SK-N-SH (cell line): ENCODE measurements around the gene SLC41A2. TPM values are rescaled to one million over a fixed set of nuclear protein-coding genes. Genes with fewer than 3 reads are reported as not detected.

Experiments
- CTCF ChIA-PET: fragments of 300-600, 350-600 bp; formaldehyde crosslinking; extraction: SDS; loops from one replicate; lab custom pipeline; 2021; lab: Yijun Ruan, JAX
- POLR2A ChIA-PET: fragments of 350-600 bp; sonication (Branson Sonifier 250); formaldehyde crosslinking; extraction: SDS; loops from one replicate; lab custom pipeline; 2020; ENCODE audit warnings: antibody characterized with exemption, inconsistent platforms; lab: Yijun Ruan, JAX
- DNase-seq: peaks from one replicate; pipeline ENCODE4 v3.0.0; 2012
- H2AFZ ChIP-seq: fragments of 200-600 bp; sonication (generic); 2 replicates; pipeline ENCODE4 v1.8.1; 2016; ENCODE audit warnings: antibody characterized with exemption, mild to moderate bottlenecking, low read depth
- H3F3A ChIP-seq: fragments of 200-600 bp; sonication (generic); replicated peaks from 2 replicates; pipeline ENCODE3; 2016; ENCODE audit warnings: antibody characterized with exemption, mild to moderate bottlenecking; ENCODE audit not compliant: insufficient read depth
- H3K27ac ChIP-seq, 2 experiments: fragments of 200-500 bp in 1 of 2; fragments of 200-600 bp in 1 of 2; sonication (Bioruptor generic) in 1 of 2; sonication (generic), shearing (Covaris generic) in 1 of 2; 2 replicates each; pipeline versions ENCODE4 v1.5.1 to v1.6.1; 2014 to 2016; ENCODE audit warnings: low read depth in 2 of 2, inconsistent platforms in 1 of 2, low read length in 1 of 2, mild to moderate bottlenecking in 1 of 2, mixed read lengths in 1 of 2
- H3K27me3 ChIP-seq: fragments of 200-600 bp; sonication (generic), shearing (Covaris generic); 2 replicates; pipeline ENCODE4 v1.6.1; 2016; ENCODE audit warnings: mixed run types; ENCODE audit not compliant: insufficient read depth
- H3K36me3 ChIP-seq, 2 experiments: fragments of 200-500 bp in 1 of 2; fragments of 200-600 bp in 1 of 2; sonication (Bioruptor generic) in 1 of 2; sonication (generic) in 1 of 2; replicated peaks in 1 of 2; 2 replicates each; pipeline versions ENCODE3 to v1.5.1; 2014 to 2016; ENCODE audit warnings: low read length in 1 of 2, mild to moderate bottlenecking in 1 of 2; ENCODE audit not compliant: insufficient read depth in 2 of 2, control insufficient read depth in 1 of 2
- H3K4me1 ChIP-seq, 2 experiments: fragments of 200-500 bp in 1 of 2; fragments of 200-600 bp in 1 of 2; sonication (Bioruptor generic) in 1 of 2; sonication (generic), shearing (Covaris generic) in 1 of 2; 2 replicates each; pipeline versions ENCODE4 v1.5.1 to v1.6.1; 2014 to 2016; ENCODE audit warnings: low read depth in 1 of 2, low read length in 1 of 2, mixed run types in 1 of 2; ENCODE audit not compliant: insufficient read depth in 2 of 2, control insufficient read depth in 1 of 2
- H3K4me2 ChIP-seq: fragments of 200-600 bp; sonication (generic), shearing (Covaris generic); 2 replicates; pipeline ENCODE4 v1.6.1; 2017; ENCODE audit warnings: mixed run types
- H3K4me3 ChIP-seq, 2 experiments: fragments of 200-500 bp in 1 of 2; fragments of 200-600 bp in 1 of 2; sonication (Bioruptor generic) in 1 of 2; sonication (generic), shearing (Covaris generic) in 1 of 2; 2 replicates each; pipeline versions ENCODE4 v1.5.1 to v1.8.1; 2014 to 2016; ENCODE audit warnings: low read depth in 2 of 2, inconsistent platforms in 1 of 2, low read length in 1 of 2, mild to moderate bottlenecking in 1 of 2, mixed read lengths in 1 of 2, moderate library complexity in 1 of 2
- H3K79me2 ChIP-seq: fragments of 200-600 bp; sonication (generic); 2 replicates; pipeline ENCODE4 v1.8.1; 2017; ENCODE audit warnings: mild to moderate bottlenecking; ENCODE audit not compliant: insufficient read depth
- H3K9ac ChIP-seq: fragments of 200-600 bp; sonication (generic); 2 replicates; pipeline ENCODE4 v1.6.1; 2017; ENCODE audit warnings: mixed run types
- H3K9me2 ChIP-seq: fragments of 200-600 bp; sonication (generic); 2 replicates; pipeline ENCODE4 v1.6.1; 2017; ENCODE audit warnings: mixed run types
- H3K9me3 ChIP-seq: fragments of 200-600 bp; sonication (generic); 2 replicates; pipeline ENCODE4 v1.6.1; 2017; ENCODE audit warnings: mixed run types, mild to moderate bottlenecking, moderate library complexity
- H4K20me1 ChIP-seq: fragments of 200-600 bp; sonication (generic); 2 replicates; pipeline ENCODE4 v1.6.1; 2017; ENCODE audit warnings: mild to moderate bottlenecking, mixed run types; ENCODE audit not compliant: insufficient read depth
- CHD2 ChIP-seq: fragments of 150-350 bp; IDR thresholded peaks from 2 replicates; pipeline ENCODE4 v1.6.1; 2018; ENCODE audit warnings: low read length; ENCODE audit not compliant: partially characterized antibody
- ELF1 ChIP-seq: IDR thresholded peaks from 2 replicates; pipeline ENCODE4 v1.4.0; 2012
- EP300 ChIP-seq, 2 experiments: IDR thresholded peaks; 2 replicates each; pipeline versions ENCODE4 v1.4.0 to v1.6.1; 2012; ENCODE audit warnings: borderline replicate concordance in 1 of 2, low read depth in 1 of 2, low read length in 1 of 2
- FOXM1 ChIP-seq: IDR thresholded peaks from 2 replicates; pipeline ENCODE4 v1.4.0; 2012; ENCODE audit warnings: low read depth, mild to moderate bottlenecking
- GABPA ChIP-seq: IDR thresholded peaks from 2 replicates; pipeline ENCODE4 v1.4.0; 2012; ENCODE audit warnings: low read depth, mild to moderate bottlenecking
- GATA2 ChIP-seq: sonication (generic); formaldehyde crosslinking; IDR thresholded peaks from 2 replicates; pipeline ENCODE4 v1.5.0; 2020; ENCODE audit warnings: mild to moderate bottlenecking, missing genetic modification reagents
- JUND ChIP-seq: IDR thresholded peaks from 2 replicates; pipeline ENCODE4 v1.4.0; 2012
- MEF2A ChIP-seq: IDR thresholded peaks from 2 replicates; pipeline ENCODE4 v1.4.0; 2012; ENCODE audit warnings: low read depth, borderline replicate concordance
- MXI1 ChIP-seq: IDR thresholded peaks from 2 replicates; pipeline ENCODE4 v1.6.1; 2012; ENCODE audit warnings: mild to moderate bottlenecking, low read depth, low read length, improper control_type of control experiment
- NFIC ChIP-seq: IDR thresholded peaks from 2 replicates; pipeline ENCODE4 v1.4.0; 2012; ENCODE audit warnings: borderline replicate concordance
- NRF1 ChIP-seq: IDR thresholded peaks from 2 replicates; pipeline ENCODE4 v1.6.1; 2012; ENCODE audit warnings: low read depth, mild to moderate bottlenecking, low read length
- POLR2AphosphoS5 ChIP-seq: IDR thresholded peaks from 2 replicates; pipeline ENCODE4 v1.6.1; 2012; ENCODE audit warnings: low read depth, low read length
- RFX5 ChIP-seq: IDR thresholded peaks from 2 replicates; pipeline ENCODE4 v1.6.1; 2012; ENCODE audit warnings: mild to moderate bottlenecking, improper control_type of control experiment, low read length
- TAF1 ChIP-seq: IDR thresholded peaks from 2 replicates; pipeline ENCODE4 v1.6.1; 2012; ENCODE audit warnings: low read depth, mild to moderate bottlenecking, low read length, moderate library complexity, borderline replicate concordance
- YY1 ChIP-seq: IDR thresholded peaks from 2 replicates; pipeline ENCODE4 v1.4.0; 2012; ENCODE audit warnings: low read depth, mild to moderate bottlenecking
- WGBS: methylation state at CpG from one replicate; pipeline ENCODE4 v1.1.6; 2017; ENCODE audit warnings: low lambda C conversion rate; 5-methylcytosine and 5-hydroxymethylcytosine counted together
- polyA plus RNA-seq, 3 experiments: library from polyadenylated mRNA; depleted of rRNA; stranded (reverse); fragments of >200 nt; gene quantifications; 2 replicates each; pipeline ENCODE4 v1.2.3, GENCODE V29; 2012
- TF ChIP-seq, protein P1 (sequence below): fragments of 150-350 bp; IDR thresholded peaks from 2 replicates; pipeline ENCODE4 v1.6.1; 2017; ENCODE audit warnings: antibody characterized with exemption, low read length, low read depth, borderline replicate concordance
- TF ChIP-seq, protein P2 (sequence below): IDR thresholded peaks from 2 replicates; pipeline ENCODE4 v1.4.0; 2012; ENCODE audit warnings: low read depth

SLC41A2 gene
- polyA plus RNA-seq, 1 of the 3 experiments (the other 2 are of a cell fraction): 1.7 TPM

DNA sequence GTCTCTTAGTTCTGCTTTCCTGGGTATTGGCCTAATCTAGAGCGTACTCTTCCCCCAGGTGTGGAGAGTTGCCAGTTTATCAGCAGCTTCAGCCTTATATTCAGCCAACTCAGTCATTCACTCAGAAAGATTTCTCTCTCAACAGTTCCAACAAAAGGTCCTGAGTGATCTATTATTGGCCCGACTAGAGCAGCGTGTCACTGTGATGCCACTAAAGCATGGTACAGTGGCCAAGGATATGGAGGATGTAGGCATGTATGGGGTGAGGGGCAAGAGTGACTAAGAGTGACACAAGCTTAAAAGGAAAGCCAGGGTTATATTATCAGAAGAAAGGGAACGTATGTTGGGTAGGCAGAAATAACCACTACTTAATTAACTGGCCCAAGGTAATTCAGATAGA lies 32.9 kb upstream of the SLC41A2 start:
- no peaks in the 10 kb centered on the region for H3K27me3 ChIP-seq
- no peak for TF ChIP-seq FOXM1
- TF ChIP-seq GABPA: no peak
- no peak for TF ChIP-seq NFIC
- H2AFZ ChIP-seq: no peak overlapping the region
- H3K4me1 ChIP-seq: peaks cover 0 to 9% of the 10 kb centered on the region in 2 experiments; a peak in 2 of 4 replicates
- ChIA-PET POLR2A (no interaction called here), CTCF (interaction anchor here (1.1 to 3.3 kb wide), 2 partner anchors 71 to 609 kb away, joined by 3 to 9 read pairs; no protein-coding TSS in a partner anchor)
- H3K4me3 ChIP-seq: no peak overlapping the region
- H3K9me3 ChIP-seq: no peaks in the 10 kb centered on the region
- DNase-seq: no peak
- no peak overlapping the region for H3K9ac ChIP-seq
- H3K27ac ChIP-seq: no peak overlapping the region
- no peaks in the 10 kb centered on the region for H3K9me2 ChIP-seq
- no peaks in the 10 kb centered on the region for H4K20me1 ChIP-seq
- no peak overlapping the region for H3K4me2 ChIP-seq
- peaks cover 49 to 74% of the 10 kb centered on the region in 2 experiments for H3K36me3 ChIP-seq
- 91% methylated on average over 4 of the region's 4 CpGs for WGBS
- peaks cover 47% of the 10 kb centered on the region for H3K79me2 ChIP-seq
- no peaks in the 10 kb centered on the region for H3F3A ChIP-seq

DNA sequence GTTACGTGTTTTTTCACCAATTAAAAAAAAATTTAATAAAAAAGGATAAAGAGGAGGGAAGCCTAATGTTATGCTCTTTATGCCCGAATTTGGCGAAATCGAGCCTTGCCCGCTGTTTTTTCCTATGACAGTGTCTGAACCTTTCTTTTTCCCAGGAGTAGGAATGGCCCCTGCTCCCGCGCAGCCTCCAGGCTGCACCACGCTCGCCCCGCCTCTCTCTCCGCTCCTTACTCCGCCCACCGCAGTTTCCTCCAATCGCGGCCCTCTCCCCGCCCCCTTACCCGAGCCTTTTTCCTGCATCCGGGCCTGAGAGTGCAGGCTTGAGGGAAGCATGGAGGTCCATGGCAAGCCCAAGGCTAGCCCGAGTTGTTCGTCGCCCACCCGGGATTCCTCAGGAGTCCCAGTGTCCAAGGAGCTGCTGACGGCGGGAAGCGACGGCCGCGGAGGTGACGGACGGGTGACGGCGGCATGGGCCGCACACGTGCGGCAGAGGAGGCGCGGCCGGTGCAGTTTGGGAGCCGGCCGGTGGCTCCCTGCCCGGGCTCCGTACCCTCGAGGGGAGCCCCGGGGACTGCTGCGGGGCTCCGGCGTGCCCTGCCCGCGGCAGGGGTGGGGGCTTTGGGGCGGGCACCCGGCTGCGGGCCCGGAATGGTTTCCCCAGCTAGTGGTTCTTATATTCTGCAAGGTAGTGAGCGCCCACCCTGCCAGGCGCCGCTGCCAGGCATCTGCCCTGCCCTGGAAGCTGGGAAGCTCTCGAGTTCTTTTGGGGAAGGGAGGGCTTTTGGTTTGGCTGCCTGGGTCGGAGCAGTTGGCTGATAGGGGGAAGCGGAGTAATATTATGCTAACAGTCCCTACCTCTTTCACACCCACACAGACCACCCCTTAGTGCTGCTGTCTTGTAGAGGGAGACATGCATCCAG lies 28.2 kb upstream of the SLC41A2 start, which contains the start of gene NOPCHAP1:
TSS of gene NOPCHAP1 (plus strand) at position 295 of the 920 bp plus-strand sequence. CDS start at position 332, 37 bp downstream.
- Histone ChIP-seq H3K9ac (peak within 1 kb of the TSS; percentile 80), H3K27ac (peak within 1 kb of the TSS; percentile 47 to 80; a peak in 3 of 4 replicates), H3K4me1 (peaks cover 0 to 9% of the 10 kb centered on the region in 2 experiments; a peak in 2 of 4 replicates), H3K27me3 (no peaks in the 10 kb centered on the region), H3F3A (no peaks in the 10 kb centered on the region), H3K9me3 (no peaks in the 10 kb centered on the region), H4K20me1 (no peaks in the 10 kb centered on the region), H3K4me2 (peak within 1 kb of the TSS; percentile 82), H3K79me2 (peaks cover 47% of the 10 kb centered on the region), H3K9me2 (no peaks in the 10 kb centered on the region), H2AFZ (peak within 1 kb of the TSS; percentile 94), H3K4me3 (peak within 1 kb of the TSS; percentile 91 to 92), H3K36me3 (peaks cover 32 to 33% of the 10 kb centered on the region in 2 experiments)
- WGBS: 2% methylated on average over 25 of the region's 59 CpGs
- peak; percentile 96 for DNase-seq
- POLR2A ChIA-PET: interaction anchor here (0.6 to 1.2 kb wide), 2 partner anchors 28 to 847 kb away, joined by 3 read pairs; partner anchors contain the start of gene SLC41A2
- TF ChIP-seq POLR2AphosphoS5: peak; percentile 94
- peak; percentile 94 for TF ChIP-seq MXI1
- TF ChIP-seq, protein P1, sequence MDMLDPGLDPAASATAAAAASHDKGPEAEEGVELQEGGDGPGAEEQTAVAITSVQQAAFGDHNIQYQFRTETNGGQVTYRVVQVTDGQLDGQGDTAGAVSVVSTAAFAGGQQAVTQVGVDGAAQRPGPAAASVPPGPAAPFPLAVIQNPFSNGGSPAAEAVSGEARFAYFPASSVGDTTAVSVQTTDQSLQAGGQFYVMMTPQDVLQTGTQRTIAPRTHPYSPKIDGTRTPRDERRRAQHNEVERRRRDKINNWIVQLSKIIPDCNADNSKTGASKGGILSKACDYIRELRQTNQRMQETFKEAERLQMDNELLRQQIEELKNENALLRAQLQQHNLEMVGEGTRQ: no peak
- peak; percentile 81 for TF ChIP-seq YY1
- TF ChIP-seq EP300 (IDR thresholded peaks at IDR 0.05; ENCODE audit: borderline replicate concordance in 1 of 2, low read depth in 1 of 2, low read length in 1 of 2): no peak
- TF ChIP-seq MEF2A: no peak
- TF ChIP-seq GATA2 (CRISPR knock-in tag): no peak
- peak; percentile 54; the same call in 1 of the 2 replicates for TF ChIP-seq GABPA
- TF ChIP-seq ELF1: peak; percentile 48; the same call in 1 of the 2 replicates
- peak; percentile 80 for TF ChIP-seq NRF1
- TF ChIP-seq JUND: no peak
- TF ChIP-seq RFX5: 0 out of 2 replicates have a peak, but pooled peaks have one; percentile 41
- TF ChIP-seq, protein P2, sequence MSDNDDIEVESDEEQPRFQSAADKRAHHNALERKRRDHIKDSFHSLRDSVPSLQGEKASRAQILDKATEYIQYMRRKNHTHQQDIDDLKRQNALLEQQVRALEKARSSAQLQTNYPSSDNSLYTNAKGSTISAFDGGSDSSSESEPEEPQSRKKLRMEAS: peak; percentile 88
- TF ChIP-seq CHD2: peak; percentile 28
- TF ChIP-seq TAF1: peak; percentile 80
- CTCF ChIA-PET: interaction anchor here (0.9 to 1.3 kb wide), 2 partner anchors 15 to 604 kb away, joined by 3 to 4 read pairs; no protein-coding TSS in a partner anchor
